Breast epithelium (tissue), 4 donors: ENCODE data around the gene FAM131B. TPM values are rescaled to one million over a fixed set of nuclear protein-coding genes. Genes with fewer than 3 reads are reported as not detected.

ENCODE experiments used
- DNase-seq, 2 donors: peaks; one replicate each; pipeline ENCODE4 v3.0.0-alpha.2; 2019; ENCODE audit warnings: low spot score in 2 of 2
- H3K27ac ChIP-seq, 2 donors: fragments of 200-600 bp; sonication (generic) in 1 of 2; one replicate each; pipeline ENCODE4 v1.5.1; 2016 to 2019; ENCODE audit warnings: mild to moderate bottlenecking in 1 of 2
- H3K27me3 ChIP-seq, 2 donors: fragments of 200-600 bp; sonication (generic) in 1 of 2; one replicate each; pipeline versions ENCODE4 v1.5.1 to v1.6.0; 2017 to 2019; ENCODE audit warnings: control low read depth in 1 of 2, mild to moderate bottlenecking in 1 of 2
- H3K36me3 ChIP-seq: fragments of 200-600 bp; one replicate; pipeline ENCODE4 v1.5.1; 2019
- H3K4me1 ChIP-seq, 2 donors: fragments of 200-600 bp; sonication (generic); one replicate each; pipeline ENCODE4 v1.5.1; 2016 to 2019; ENCODE audit warnings: control low read depth in 1 of 2
- H3K4me3 ChIP-seq, 3 donors: fragments of 200-600 bp; sonication (generic); 1 replicate in 2 of 3; 2 replicates in 1 of 3; pipeline ENCODE4 v1.5.1; 2016 to 2019; ENCODE audit warnings: mild to moderate bottlenecking in 3 of 3, moderate library complexity in 2 of 3
- H3K9me3 ChIP-seq, 2 donors: fragments of 200-600 bp; sonication (generic) in 1 of 2; one replicate each; pipeline ENCODE4 v1.5.1; 2016 to 2019; ENCODE audit warnings: control low read depth in 1 of 2
- CTCF ChIP-seq, 3 donors: fragments of 450-650 bp; IDR thresholded peaks; one replicate each; pipeline ENCODE4 v1.5.1; 2016 to 2017; ENCODE audit warnings: antibody characterized with exemption in 3 of 3, mild to moderate bottlenecking in 3 of 3, moderate library complexity in 3 of 3
- POLR2A ChIP-seq: fragments of 450-650 bp; IDR thresholded peaks from one replicate; pipeline ENCODE4 v1.6.1; 2016; ENCODE audit warnings: antibody characterized with exemption, mild to moderate bottlenecking, moderate library complexity
- POLR2AphosphoS5 ChIP-seq, 3 donors: sonication (generic); formaldehyde crosslinking; IDR thresholded peaks; one replicate each; pipeline ENCODE4 v1.6.1; 2017; ENCODE audit warnings: antibody characterized with exemption in 3 of 3
- intact Hi-C: fragments of 100-400 bp; cut with DNase I; formaldehyde crosslinking; loops from one replicate; pipeline ENCODE4 v1.15.1; 2023; ENCODE audit warnings: low total_unique reads
- total RNA-seq, 3 donors: library from RNA; depleted of rRNA; stranded (reverse); fragments of >200 nt; gene quantifications; one replicate each; pipeline ENCODE4 v1.1.0, GENCODE V29; 2016

The FAM131B gene
- 1 to 10 TPM in 1 of 3 donors, under 1 TPM in 2; 0.48 to 2.3 (median 0.73) TPM for total RNA-seq

- intact Hi-C loops, result no loop called here
- no peaks in the 10 kb centered on the region for H3K9me3 ChIP-seq
- H3K4me1 ChIP-seq, result no peaks in the 10 kb centered on the region
- no peaks in the 10 kb centered on the region for H3K36me3 ChIP-seq
- H3K4me3 ChIP-seq, result peak within 1 kb of the TSS; percentile 54 to 91 (median 63)
- TF ChIP-seq POLR2AphosphoS5 (IDR thresholded peaks at IDR 0.05) (no peak), POLR2A (no peak), CTCF (IDR thresholded peaks at IDR 0.05) (no peak)
- H3K27ac ChIP-seq, result no peak within 1 kb of the TSS
- peaks cover 0 to 18% of the 10 kb centered on the region in 2 donors for H3K27me3 ChIP-seq
- no peak for DNase-seq
Observed at GRCh38 chr7:143362131-143363015, at the start of gene FAM131B. Gene FAM131B (minus strand): TSS chr7:143362713. CDS start chr7:143362603, 110 bp downstream.

- Histone ChIP-seq H3K27me3 (no peaks in the 10 kb centered on the region), H3K36me3 (no peaks in the 10 kb centered on the region), H3K4me3 (no peak overlapping the region), H3K4me1 (peaks cover 0 to 9% of the 10 kb centered on the region in 2 donors), H3K9me3 (no peaks in the 10 kb centered on the region), H3K27ac (no peak overlapping the region)
- no peak for DNase-seq
- intact Hi-C loops, result loop anchor here (5.0 kb wide), 1 partner anchor 415 kb away; no protein-coding TSS in a partner anchor
- TF ChIP-seq CTCF (IDR thresholded peaks at IDR 0.05) (no peak), POLR2AphosphoS5 (IDR thresholded peaks at IDR 0.05) (no peak), POLR2A (no peak)
Observed at GRCh38 chr7:143411976-143412708, 49.6 kb upstream of the FAM131B start.

- H3K4me1 ChIP-seq, result peaks cover 0 to 10% of the 10 kb centered on the region in 2 donors
- no peaks in the 10 kb centered on the region for H3K36me3 ChIP-seq
- no peak overlapping the region for H3K27ac ChIP-seq
- no peaks in the 10 kb centered on the region for H3K27me3 ChIP-seq
- no peak overlapping the region for H3K4me3 ChIP-seq
- H3K9me3 ChIP-seq, result no peaks in the 10 kb centered on the region
- TF ChIP-seq POLR2A (no peak), POLR2AphosphoS5 (IDR thresholded peaks at IDR 0.05) (peak in 1 of 3 donors; percentile 21)
- DNase-seq, result no peak
- intact Hi-C loops, result loop anchor here (5.0 kb wide), 1 partner anchor 413 kb away; no protein-coding TSS in a partner anchor
Observed at GRCh38 chr7:143410521-143411004, 48.0 kb upstream of the FAM131B start.

- DNase-seq, result peak in 1 of 2 donors; percentile 75
- Histone ChIP-seq H3K4me3 (peak within 1 kb of the TSS in 2 of 3 donors; percentile 72 to 73), H3K36me3 (no peaks in the 10 kb centered on the region), H3K27me3 (no peaks in the 10 kb centered on the region), H3K4me1 (peaks cover 0 to 10% of the 10 kb centered on the region in 2 donors), H3K27ac (peak within 1 kb of the TSS; percentile 12 to 60), H3K9me3 (no peaks in the 10 kb centered on the region)
- intact Hi-C loops, result loop anchor here (10.0 kb wide), 1 partner anchor 164 kb away; no protein-coding TSS in a partner anchor
- TF ChIP-seq CTCF (IDR thresholded peaks at IDR 0.05), result peak; percentile 36 to 63 (median 45)
- no peak for TF ChIP-seq POLR2A
- TF ChIP-seq POLR2AphosphoS5 (IDR thresholded peaks at IDR 0.05), result peak in 1 of 3 donors; percentile 33
Observed at GRCh38 chr7:143408686-143409561, 46.4 kb upstream of the FAM131B start, which contains the start of gene EPHA1. Gene EPHA1 (minus strand): TSS chr7:143408856. CDS start chr7:143408805, 51 bp downstream.
